IPS-18a (cell line): Measurements from ENCODE around the gene MPLKIP.
"Not testable (repeated sequence)": the region's sequence is repeated elsewhere in the genome, so short reads cannot be mapped to it uniquely, and the experiment has no call there.

ENCODE experiments used
- H3K27ac ChIP-seq: one replicate; pipeline ENCODE4 v1.5.1; 2013; ENCODE audit warnings: low read length
- H3K27me3 ChIP-seq: one replicate; pipeline ENCODE4 v1.6.1; 2013; ENCODE audit warnings: mild to moderate bottlenecking, low read length; ENCODE audit not compliant: control insufficient read depth, insufficient read depth
- H3K36me3 ChIP-seq: one replicate; pipeline ENCODE4 v1.6.1; 2013; ENCODE audit warnings: low read depth, low read length; ENCODE audit not compliant: control insufficient read depth
- H3K4me1 ChIP-seq: one replicate; pipeline ENCODE4 v1.6.1; 2013; ENCODE audit warnings: low read depth, low read length; ENCODE audit not compliant: control insufficient read depth
- H3K4me3 ChIP-seq: one replicate; pipeline ENCODE4 v1.5.1; 2013; ENCODE audit warnings: low read length
- H3K9ac ChIP-seq: one replicate; pipeline ENCODE4 v1.6.1; 2013; ENCODE audit warnings: mild to moderate bottlenecking, low read length, moderate library complexity
- H3K9me3 ChIP-seq: one replicate; pipeline ENCODE4 v1.6.1; 2013; ENCODE audit warnings: low read depth, low read length; ENCODE audit not compliant: control insufficient read depth

The MPLKIP gene

DNA sequence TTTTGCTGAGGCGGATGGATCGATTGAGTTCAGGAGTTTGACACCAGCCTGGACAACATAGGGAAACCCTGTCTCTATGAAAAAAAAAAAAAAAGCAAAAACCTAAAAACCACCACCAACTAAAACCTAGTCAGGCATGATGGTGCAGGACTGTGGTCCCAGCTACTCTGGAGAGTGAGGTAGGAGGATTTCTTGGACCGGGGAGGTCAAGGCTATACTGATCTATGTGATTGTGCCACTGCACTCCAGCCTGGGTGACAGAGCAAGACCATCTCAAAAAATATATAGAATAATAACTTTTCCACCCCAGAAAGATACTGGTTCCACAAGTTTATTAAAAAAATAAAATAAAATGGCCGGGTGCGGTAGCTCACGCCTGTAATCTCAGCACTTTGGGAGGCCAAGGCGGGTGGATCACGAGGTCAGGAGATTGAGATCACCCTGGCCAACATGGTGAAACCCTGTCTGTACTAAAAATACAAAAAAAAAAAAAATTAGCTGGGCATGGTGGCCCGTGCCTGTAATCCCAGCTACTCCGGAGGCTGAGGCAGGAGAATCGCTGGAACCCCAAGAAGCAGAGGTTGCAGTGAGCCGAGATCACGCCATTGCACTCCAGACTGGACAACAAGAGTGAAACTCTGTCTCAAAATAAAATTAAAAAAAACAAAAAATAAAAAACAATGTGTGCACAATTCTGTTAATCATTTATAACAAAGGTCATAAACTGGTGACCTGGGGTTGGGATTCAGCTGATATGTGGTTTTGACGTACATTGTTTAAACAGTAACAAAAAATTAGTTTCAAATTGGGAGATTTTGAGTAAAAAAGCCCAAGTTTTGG lies 12.1 kb downstream of the MPLKIP start:
- not testable (repeated sequence) for H3K4me1 ChIP-seq, H3K4me3 ChIP-seq, H3K27me3 ChIP-seq, H3K9ac ChIP-seq, H3K36me3 ChIP-seq, H3K9me3 ChIP-seq, H3K27ac ChIP-seq

DNA sequence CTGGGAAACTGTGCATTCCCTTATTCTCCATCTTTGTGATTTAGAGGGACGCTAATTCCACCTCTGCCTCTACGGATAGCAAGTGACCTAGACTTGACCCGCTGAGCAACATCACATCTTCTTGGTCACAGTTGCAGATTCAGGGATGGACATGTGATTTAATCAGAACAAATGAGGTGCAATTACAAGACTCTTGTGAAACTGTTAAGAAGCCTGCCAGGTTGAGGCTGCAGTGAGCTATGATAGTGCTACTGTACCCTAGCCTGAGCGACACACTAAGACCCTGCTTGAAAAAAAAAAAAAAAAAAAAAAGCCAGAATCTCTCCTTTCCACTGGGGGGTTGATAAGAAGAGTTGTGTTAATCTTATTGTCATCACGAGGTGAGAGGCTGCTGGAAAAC lies 14.4 kb downstream of the MPLKIP start:
- Histone ChIP-seq H3K36me3 (no peaks in the 10 kb centered on the region), H3K27ac (no peak overlapping the region), H3K27me3 (no peaks in the 10 kb centered on the region), H3K4me1 (no peaks in the 10 kb centered on the region), H3K4me3 (no peak overlapping the region), H3K9ac (no peak overlapping the region), H3K9me3 (no peaks in the 10 kb centered on the region)

DNA sequence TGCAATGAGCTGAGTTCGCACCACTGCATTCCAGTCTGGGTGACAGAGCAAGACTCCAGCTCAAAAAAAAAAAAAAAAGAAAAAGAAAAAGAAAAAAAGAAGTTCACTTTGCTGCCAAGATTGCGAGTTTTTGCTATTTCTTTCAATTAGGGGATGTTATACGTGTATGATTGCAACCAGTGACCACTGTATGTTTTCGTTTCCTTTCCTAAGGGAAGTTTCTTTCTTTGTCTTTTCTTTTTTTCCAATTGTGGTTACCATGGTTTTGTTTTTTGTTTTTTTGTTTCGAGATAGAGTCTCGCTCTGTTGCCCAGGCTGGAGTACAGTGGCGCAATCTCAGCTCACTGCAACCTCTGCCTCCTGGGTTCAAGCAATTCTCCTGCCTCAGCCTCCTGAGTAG lies 16.2 kb downstream of the MPLKIP start:
- not testable (repeated sequence) for H3K9ac ChIP-seq, H3K27ac ChIP-seq, H3K4me1 ChIP-seq, H3K27me3 ChIP-seq, H3K36me3 ChIP-seq, H3K4me3 ChIP-seq, H3K9me3 ChIP-seq

DNA sequence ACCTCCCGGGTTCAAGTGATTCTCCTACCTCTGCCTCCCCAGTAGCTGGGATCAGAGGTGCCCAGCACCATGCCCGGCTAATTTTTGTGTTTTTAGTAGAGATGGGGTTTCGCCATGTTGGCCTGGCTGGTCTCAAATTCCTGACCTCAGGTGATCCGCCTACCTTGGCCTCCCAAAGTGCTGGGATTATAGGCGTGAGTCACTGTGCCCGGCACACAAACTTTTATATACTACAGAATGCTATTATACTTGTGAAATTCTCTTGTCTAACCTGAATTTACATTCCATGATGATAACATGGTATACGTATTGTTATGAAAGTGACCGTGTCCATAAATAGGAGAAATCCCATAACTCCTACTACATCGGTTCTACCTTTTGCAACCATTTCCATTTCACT lies 17.2 kb downstream of the MPLKIP start:
- not testable (repeated sequence) for H3K9ac ChIP-seq, H3K27me3 ChIP-seq, H3K9me3 ChIP-seq, H3K36me3 ChIP-seq, H3K4me1 ChIP-seq, H3K4me3 ChIP-seq, H3K27ac ChIP-seq

DNA sequence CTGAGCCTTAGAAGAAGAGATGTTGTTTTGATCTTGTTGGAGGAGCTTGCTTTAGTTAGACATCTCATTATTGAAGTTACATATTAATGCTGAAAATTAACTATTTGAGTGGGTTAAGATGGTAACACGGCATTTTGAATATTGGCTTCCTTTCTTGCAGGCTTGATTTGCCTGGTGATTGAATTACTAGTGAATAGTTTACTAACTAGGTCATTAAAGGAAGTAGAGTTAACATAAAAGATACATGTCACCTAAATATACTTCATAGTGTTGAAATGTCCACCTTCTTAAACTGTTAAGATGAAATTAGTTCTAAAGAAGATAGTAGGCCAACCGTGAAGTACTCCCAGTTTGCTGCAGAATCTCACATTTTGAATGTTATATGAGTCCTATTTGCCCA lies 18.5 kb downstream of the MPLKIP start:
- Histone ChIP-seq H3K27ac (no peak overlapping the region), H3K4me1 (no peaks in the 10 kb centered on the region), H3K9me3 (no peaks in the 10 kb centered on the region), H3K36me3 (no peaks in the 10 kb centered on the region), H3K9ac (no peak overlapping the region), H3K4me3 (no peak overlapping the region), H3K27me3 (no peaks in the 10 kb centered on the region)

DNA sequence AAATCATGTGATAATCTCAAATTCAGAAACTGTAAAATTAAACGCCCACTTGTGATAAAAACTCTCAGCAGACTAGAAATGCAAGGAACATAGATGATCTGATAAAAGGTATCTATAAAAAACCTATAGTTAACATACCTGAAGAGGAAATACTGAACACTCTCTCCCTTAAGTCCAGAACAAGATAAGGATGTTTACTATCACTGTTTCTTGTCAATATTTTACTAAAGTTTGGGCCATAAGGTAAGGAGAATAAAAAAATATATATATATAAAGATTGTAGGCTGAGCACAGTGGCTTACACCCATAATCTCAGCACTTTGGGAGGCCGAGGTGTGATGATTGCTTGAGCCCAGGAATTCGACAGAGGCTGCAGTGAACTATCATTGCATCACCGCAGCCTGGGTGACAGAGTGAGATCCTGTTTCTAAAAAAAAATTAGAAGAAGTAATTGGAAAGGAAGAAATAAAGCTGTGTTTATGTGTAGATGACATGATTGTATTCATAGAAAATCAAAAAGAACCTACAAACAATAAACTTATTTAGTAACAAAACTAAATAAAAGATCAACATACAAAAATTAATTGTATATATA lies 28.4 kb downstream of the MPLKIP start:
- Histone ChIP-seq H3K27me3 (no peaks in the 10 kb centered on the region), H3K9ac (no peak overlapping the region), H3K4me3 (no peak overlapping the region), H3K9me3 (no peaks in the 10 kb centered on the region), H3K36me3 (no peaks in the 10 kb centered on the region), H3K4me1 (no peaks in the 10 kb centered on the region), H3K27ac (no peak overlapping the region)

DNA sequence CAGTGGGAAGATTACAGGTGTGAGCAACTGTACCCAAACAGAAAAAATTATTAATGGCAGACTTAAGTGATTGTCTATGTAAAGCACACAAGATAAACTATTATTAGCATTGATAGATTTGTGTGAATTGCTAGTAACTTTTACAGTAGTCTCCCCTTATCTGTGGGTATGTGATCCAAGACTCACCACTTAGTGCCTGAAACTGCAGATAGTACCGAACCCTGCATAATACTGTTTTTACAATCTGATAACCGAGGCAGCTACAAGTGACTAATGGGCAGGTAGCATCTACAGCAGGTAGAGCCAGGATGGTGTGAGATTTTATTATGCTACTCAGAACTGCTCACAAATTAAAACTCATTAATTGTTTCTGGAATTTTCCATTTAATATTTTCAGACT lies 31.5 kb downstream of the MPLKIP start:
- no peak overlapping the region for H3K27ac ChIP-seq
- H3K9ac ChIP-seq: no peak overlapping the region
- no peaks in the 10 kb centered on the region for H3K36me3 ChIP-seq
- H3K4me3 ChIP-seq: no peak overlapping the region
- no peaks in the 10 kb centered on the region for H3K9me3 ChIP-seq
- no peaks in the 10 kb centered on the region for H3K27me3 ChIP-seq
- H3K4me1 ChIP-seq: no peaks in the 10 kb centered on the region

DNA sequence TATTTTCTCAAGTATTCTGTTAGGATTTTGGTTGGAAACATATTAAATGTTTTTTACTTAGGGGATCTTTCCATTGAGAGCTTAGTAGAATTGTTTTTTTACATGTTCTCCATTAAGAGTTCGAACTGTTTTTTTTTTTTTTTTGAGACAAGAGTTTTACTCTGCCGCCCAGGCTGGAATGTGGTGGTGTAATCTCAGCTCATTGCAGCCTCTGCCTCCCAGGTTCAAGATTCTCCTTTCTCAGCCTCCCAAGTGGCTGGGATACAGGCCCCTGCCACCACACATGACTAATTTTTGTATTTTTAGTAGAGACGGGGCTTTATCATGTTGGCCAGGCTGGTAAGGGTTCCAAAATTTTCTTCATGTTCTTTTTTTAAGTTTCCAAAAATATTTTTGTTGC lies 33.2 kb downstream of the MPLKIP start:
- Histone ChIP-seq H3K27ac (no peak overlapping the region), H3K36me3 (no peaks in the 10 kb centered on the region), H3K9me3 (no peaks in the 10 kb centered on the region), H3K4me1 (peaks cover 6% of the 10 kb centered on the region), H3K27me3 (no peaks in the 10 kb centered on the region), H3K4me3 (no peak overlapping the region), H3K9ac (no peak overlapping the region)

DNA sequence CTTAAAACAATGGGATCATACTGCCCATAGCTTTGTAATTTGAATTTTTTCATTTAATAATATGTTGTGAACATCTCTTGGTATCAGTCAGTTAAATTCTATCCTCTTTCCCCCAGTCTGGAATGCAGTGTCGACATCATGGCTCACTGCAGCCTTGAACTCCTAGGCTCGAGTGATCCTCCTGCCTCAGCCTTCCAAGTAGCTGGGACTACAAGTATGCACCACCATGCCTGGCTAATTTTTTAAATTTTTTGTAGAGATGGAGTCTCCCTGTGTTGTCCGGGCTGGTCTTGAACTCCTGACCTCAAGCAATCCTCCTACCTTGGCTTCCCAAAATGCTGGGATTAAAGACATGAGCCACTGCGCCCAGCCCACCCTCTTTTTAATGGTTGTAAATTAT lies 34.6 kb downstream of the MPLKIP start:
- H3K9ac ChIP-seq: no peak overlapping the region
- H3K9me3 ChIP-seq: no peaks in the 10 kb centered on the region
- no peak overlapping the region for H3K27ac ChIP-seq
- no peaks in the 10 kb centered on the region for H3K27me3 ChIP-seq
- H3K4me1 ChIP-seq: peaks cover 15% of the 10 kb centered on the region
- no peak overlapping the region for H3K4me3 ChIP-seq
- peaks cover 6% of the 10 kb centered on the region for H3K36me3 ChIP-seq

DNA sequence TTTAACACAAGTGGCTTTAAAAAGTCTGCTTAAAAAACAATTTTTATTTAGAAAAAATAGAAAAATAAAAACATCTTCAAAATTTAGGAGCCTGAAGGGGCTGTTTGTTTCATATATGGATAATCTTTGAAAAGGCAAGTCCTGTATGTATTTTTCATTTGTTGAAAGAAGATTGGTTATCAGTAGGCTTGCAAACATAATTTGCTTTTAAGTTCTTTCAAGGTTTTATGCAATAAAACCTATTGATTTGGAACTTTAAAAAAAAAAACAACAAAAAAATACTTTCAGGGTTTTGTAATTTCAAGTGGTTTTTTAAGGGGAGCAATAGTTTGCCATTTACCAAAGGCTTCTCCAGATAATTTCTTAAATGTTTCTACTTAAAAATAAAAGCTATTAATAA lies 35.6 kb downstream of the MPLKIP start:
- no peak overlapping the region for H3K27ac ChIP-seq
- H3K9ac ChIP-seq: no peak overlapping the region
- H3K27me3 ChIP-seq: no peaks in the 10 kb centered on the region
- H3K9me3 ChIP-seq: no peaks in the 10 kb centered on the region
- peaks cover 15% of the 10 kb centered on the region for H3K4me1 ChIP-seq
- no peak overlapping the region for H3K4me3 ChIP-seq
- peaks cover 16% of the 10 kb centered on the region for H3K36me3 ChIP-seq

DNA sequence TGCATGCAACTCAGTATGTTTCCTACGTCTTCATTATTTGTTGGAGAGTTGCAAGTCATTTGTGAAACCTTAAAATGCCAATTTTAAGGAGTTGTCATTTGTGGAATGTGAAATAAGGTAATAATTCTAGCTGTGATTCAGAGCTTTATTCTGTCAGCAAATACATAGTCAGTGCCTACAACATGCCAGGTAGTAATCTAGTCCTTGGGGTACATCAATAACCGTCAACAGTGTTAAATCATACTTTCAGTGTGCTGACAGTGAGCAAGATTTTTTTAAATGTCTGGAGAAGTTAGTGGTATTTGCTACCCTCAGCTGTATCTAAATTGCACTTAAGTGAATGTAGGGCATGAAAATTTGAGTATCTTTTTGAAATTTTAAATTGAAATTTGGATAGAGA lies 36.7 kb downstream of the MPLKIP start:
- H3K4me3 ChIP-seq: no peak overlapping the region

DNA sequence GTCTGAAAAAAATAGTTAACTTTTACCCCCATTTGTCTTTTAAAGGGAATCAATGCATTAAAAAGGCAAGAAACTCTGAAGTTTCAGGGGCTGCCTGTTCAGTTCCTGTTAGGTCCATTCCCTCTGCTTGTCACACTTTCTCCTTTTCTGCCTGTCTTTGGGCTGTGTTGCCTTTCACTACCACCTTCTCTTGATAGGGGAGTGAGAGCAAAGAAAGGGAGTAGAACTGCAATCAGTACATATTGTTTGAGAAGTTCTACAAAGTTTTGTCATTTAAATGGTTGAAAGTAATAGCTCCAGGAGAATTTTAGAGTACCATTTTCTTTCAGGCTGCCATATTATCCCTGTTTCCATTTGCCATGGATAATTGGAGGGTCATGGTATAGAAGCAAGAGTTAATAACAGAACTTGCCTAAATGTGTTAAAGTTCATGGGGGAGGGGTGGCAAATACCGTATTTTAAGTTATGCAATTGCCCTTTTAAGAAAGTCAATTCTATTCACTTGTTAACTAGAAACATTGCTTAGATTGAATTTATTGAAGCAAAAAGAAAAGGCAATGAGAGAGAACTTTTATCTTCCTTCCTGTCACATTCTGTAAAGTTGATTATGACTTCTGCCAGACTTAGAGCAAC lies 38.6 kb downstream of the MPLKIP start:
- Histone ChIP-seq H3K9ac (no peak overlapping the region), H3K4me3 (no peak overlapping the region), H3K9me3 (no peaks in the 10 kb centered on the region), H3K36me3 (peaks cover 32% of the 10 kb centered on the region), H3K27ac (no peak overlapping the region), H3K4me1 (peaks cover 15% of the 10 kb centered on the region), H3K27me3 (no peaks in the 10 kb centered on the region)

More for the DNA sequence above, 36.7 kb downstream of the MPLKIP start:
- Histone ChIP-seq H3K27ac (no peak overlapping the region), H3K27me3 (no peaks in the 10 kb centered on the region), H3K36me3 (peaks cover 25% of the 10 kb centered on the region), H3K9me3 (no peaks in the 10 kb centered on the region), H3K9ac (no peak overlapping the region), H3K4me1 (peaks cover 15% of the 10 kb centered on the region)
